SK-N-SH (cell line): ENCODE measurements around the gene CHMP6. TPM values are rescaled to one million over a fixed set of nuclear protein-coding genes. Genes with fewer than 3 reads are reported as not detected.

ENCODE experiments used
- CTCF ChIA-PET: fragments of 300-600, 350-600 bp; formaldehyde crosslinking; extraction: SDS; loops from one replicate; lab custom pipeline; 2021; lab: Yijun Ruan, JAX
- POLR2A ChIA-PET: fragments of 350-600 bp; sonication (Branson Sonifier 250); formaldehyde crosslinking; extraction: SDS; loops from one replicate; lab custom pipeline; 2020; ENCODE audit warnings: antibody characterized with exemption, inconsistent platforms; lab: Yijun Ruan, JAX
- DNase-seq: peaks from one replicate; pipeline ENCODE4 v3.0.0; 2012
- H2AFZ ChIP-seq: fragments of 200-600 bp; sonication (generic); 2 replicates; pipeline ENCODE4 v1.8.1; 2016; ENCODE audit warnings: antibody characterized with exemption, mild to moderate bottlenecking, low read depth
- H3F3A ChIP-seq: fragments of 200-600 bp; sonication (generic); replicated peaks from 2 replicates; pipeline ENCODE3; 2016; ENCODE audit warnings: antibody characterized with exemption, mild to moderate bottlenecking; ENCODE audit not compliant: insufficient read depth
- H3K27ac ChIP-seq, 2 experiments: fragments of 200-500 bp in 1 of 2; fragments of 200-600 bp in 1 of 2; sonication (Bioruptor generic) in 1 of 2; sonication (generic), shearing (Covaris generic) in 1 of 2; 2 replicates each; pipeline versions ENCODE4 v1.5.1 to v1.6.1; 2014 to 2016; ENCODE audit warnings: low read depth in 2 of 2, inconsistent platforms in 1 of 2, low read length in 1 of 2, mild to moderate bottlenecking in 1 of 2, mixed read lengths in 1 of 2
- H3K27me3 ChIP-seq: fragments of 200-600 bp; sonication (generic), shearing (Covaris generic); 2 replicates; pipeline ENCODE4 v1.6.1; 2016; ENCODE audit warnings: mixed run types; ENCODE audit not compliant: insufficient read depth
- H3K36me3 ChIP-seq, 2 experiments: fragments of 200-500 bp in 1 of 2; fragments of 200-600 bp in 1 of 2; sonication (Bioruptor generic) in 1 of 2; sonication (generic) in 1 of 2; replicated peaks in 1 of 2; 2 replicates each; pipeline versions ENCODE3 to v1.5.1; 2014 to 2016; ENCODE audit warnings: low read length in 1 of 2, mild to moderate bottlenecking in 1 of 2; ENCODE audit not compliant: insufficient read depth in 2 of 2, control insufficient read depth in 1 of 2
- H3K4me1 ChIP-seq, 2 experiments: fragments of 200-500 bp in 1 of 2; fragments of 200-600 bp in 1 of 2; sonication (Bioruptor generic) in 1 of 2; sonication (generic), shearing (Covaris generic) in 1 of 2; 2 replicates each; pipeline versions ENCODE4 v1.5.1 to v1.6.1; 2014 to 2016; ENCODE audit warnings: low read depth in 1 of 2, low read length in 1 of 2, mixed run types in 1 of 2; ENCODE audit not compliant: insufficient read depth in 2 of 2, control insufficient read depth in 1 of 2
- H3K4me2 ChIP-seq: fragments of 200-600 bp; sonication (generic), shearing (Covaris generic); 2 replicates; pipeline ENCODE4 v1.6.1; 2017; ENCODE audit warnings: mixed run types
- H3K4me3 ChIP-seq, 2 experiments: fragments of 200-500 bp in 1 of 2; fragments of 200-600 bp in 1 of 2; sonication (Bioruptor generic) in 1 of 2; sonication (generic), shearing (Covaris generic) in 1 of 2; 2 replicates each; pipeline versions ENCODE4 v1.5.1 to v1.8.1; 2014 to 2016; ENCODE audit warnings: low read depth in 2 of 2, inconsistent platforms in 1 of 2, low read length in 1 of 2, mild to moderate bottlenecking in 1 of 2, mixed read lengths in 1 of 2, moderate library complexity in 1 of 2
- H3K79me2 ChIP-seq: fragments of 200-600 bp; sonication (generic); 2 replicates; pipeline ENCODE4 v1.8.1; 2017; ENCODE audit warnings: mild to moderate bottlenecking; ENCODE audit not compliant: insufficient read depth
- H3K9ac ChIP-seq: fragments of 200-600 bp; sonication (generic); 2 replicates; pipeline ENCODE4 v1.6.1; 2017; ENCODE audit warnings: mixed run types
- H3K9me2 ChIP-seq: fragments of 200-600 bp; sonication (generic); 2 replicates; pipeline ENCODE4 v1.6.1; 2017; ENCODE audit warnings: mixed run types
- H3K9me3 ChIP-seq: fragments of 200-600 bp; sonication (generic); 2 replicates; pipeline ENCODE4 v1.6.1; 2017; ENCODE audit warnings: mixed run types, mild to moderate bottlenecking, moderate library complexity
- H4K20me1 ChIP-seq: fragments of 200-600 bp; sonication (generic); 2 replicates; pipeline ENCODE4 v1.6.1; 2017; ENCODE audit warnings: mild to moderate bottlenecking, mixed run types; ENCODE audit not compliant: insufficient read depth
- CHD2 ChIP-seq: fragments of 150-350 bp; IDR thresholded peaks from 2 replicates; pipeline ENCODE4 v1.6.1; 2018; ENCODE audit warnings: low read length; ENCODE audit not compliant: partially characterized antibody
- CTCF ChIP-seq: fragments of 200-600 bp; sonication (generic); IDR thresholded peaks from 2 replicates; pipeline ENCODE4 v1.6.1; 2017; ENCODE audit warnings: antibody characterized with exemption, mild to moderate bottlenecking, moderate library complexity
- ELF1 ChIP-seq: IDR thresholded peaks from 2 replicates; pipeline ENCODE4 v1.4.0; 2012
- EP300 ChIP-seq, 2 experiments: IDR thresholded peaks; 2 replicates each; pipeline versions ENCODE4 v1.4.0 to v1.6.1; 2012; ENCODE audit warnings: borderline replicate concordance in 1 of 2, low read depth in 1 of 2, low read length in 1 of 2
- EZH2phosphoT487 ChIP-seq: fragments of 200-600 bp; sonication (generic); IDR thresholded peaks from 2 replicates; pipeline ENCODE4 v1.6.1; 2017; ENCODE audit warnings: low read depth, mixed run types, mild to moderate bottlenecking, antibody characterized with exemption, moderate library complexity, borderline replicate concordance
- FOSL2 ChIP-seq: IDR thresholded peaks from 2 replicates; pipeline ENCODE4 v1.4.0; 2012; ENCODE audit warnings: low read depth, mild to moderate bottlenecking, moderate library complexity, borderline replicate concordance
- FOXJ3 ChIP-seq: sonication (generic); formaldehyde crosslinking; IDR thresholded peaks from 2 replicates; pipeline ENCODE4 v1.5.1; 2020; ENCODE audit warnings: mild to moderate bottlenecking, missing genetic modification reagents
- FOXM1 ChIP-seq: IDR thresholded peaks from 2 replicates; pipeline ENCODE4 v1.4.0; 2012; ENCODE audit warnings: low read depth, mild to moderate bottlenecking
- GABPA ChIP-seq: IDR thresholded peaks from 2 replicates; pipeline ENCODE4 v1.4.0; 2012; ENCODE audit warnings: low read depth, mild to moderate bottlenecking
- GATA2 ChIP-seq: sonication (generic); formaldehyde crosslinking; IDR thresholded peaks from 2 replicates; pipeline ENCODE4 v1.5.0; 2020; ENCODE audit warnings: mild to moderate bottlenecking, missing genetic modification reagents
- MAX ChIP-seq: IDR thresholded peaks from 2 replicates; pipeline ENCODE4 v1.4.0; 2012; ENCODE audit warnings: low read depth
- MEF2A ChIP-seq: IDR thresholded peaks from 2 replicates; pipeline ENCODE4 v1.4.0; 2012; ENCODE audit warnings: low read depth, borderline replicate concordance
- MXI1 ChIP-seq: IDR thresholded peaks from 2 replicates; pipeline ENCODE4 v1.6.1; 2012; ENCODE audit warnings: mild to moderate bottlenecking, low read depth, low read length, improper control_type of control experiment
- NFIC ChIP-seq: IDR thresholded peaks from 2 replicates; pipeline ENCODE4 v1.4.0; 2012; ENCODE audit warnings: borderline replicate concordance
- NRF1 ChIP-seq: IDR thresholded peaks from 2 replicates; pipeline ENCODE4 v1.6.1; 2012; ENCODE audit warnings: low read depth, mild to moderate bottlenecking, low read length
- PBX3 ChIP-seq: IDR thresholded peaks from 2 replicates; pipeline ENCODE4; 2012
- RAD21 ChIP-seq: IDR thresholded peaks from 2 replicates; pipeline ENCODE4 v1.6.1; 2012; ENCODE audit warnings: mild to moderate bottlenecking, low read length
- RCOR1 ChIP-seq: fragments of 150-350 bp; IDR thresholded peaks from 2 replicates; pipeline ENCODE4 v1.6.1; 2017; ENCODE audit warnings: antibody characterized with exemption, low read length
- REST ChIP-seq: IDR thresholded peaks from 2 replicates; pipeline ENCODE4 v1.6.1; 2012; ENCODE audit warnings: mild to moderate bottlenecking, low read depth, low read length, moderate library complexity
- RFX5 ChIP-seq: IDR thresholded peaks from 2 replicates; pipeline ENCODE4 v1.6.1; 2012; ENCODE audit warnings: mild to moderate bottlenecking, improper control_type of control experiment, low read length
- RXRA ChIP-seq: IDR thresholded peaks from 2 replicates; pipeline ENCODE4 v1.4.0; 2012; ENCODE audit warnings: low read depth, mild to moderate bottlenecking, borderline replicate concordance
- SIN3A ChIP-seq: IDR thresholded peaks from 2 replicates; pipeline ENCODE4 v1.6.1; 2012; ENCODE audit warnings: low read depth, mild to moderate bottlenecking, low read length, moderate library complexity, borderline replicate concordance
- SMC3 ChIP-seq: IDR thresholded peaks from 2 replicates; pipeline ENCODE4 v1.6.1; 2012; ENCODE audit warnings: low read depth, low read length, improper control_type of control experiment
- USF1 ChIP-seq: IDR thresholded peaks from 2 replicates; pipeline ENCODE4 v1.4.0; 2012; ENCODE audit warnings: low read depth, borderline replicate concordance
- USF2 ChIP-seq: fragments of 150-350 bp; IDR thresholded peaks from 2 replicates; pipeline ENCODE4 v1.6.1; 2017; ENCODE audit warnings: antibody characterized with exemption, low read length, low read depth, borderline replicate concordance
- YY1 ChIP-seq: IDR thresholded peaks from 2 replicates; pipeline ENCODE4 v1.4.0; 2012; ENCODE audit warnings: low read depth, mild to moderate bottlenecking
- WGBS: methylation state at CpG from one replicate; pipeline ENCODE4 v1.1.6; 2017; ENCODE audit warnings: low lambda C conversion rate; 5-methylcytosine and 5-hydroxymethylcytosine counted together
- polyA plus RNA-seq, 3 experiments: library from polyadenylated mRNA; depleted of rRNA; stranded (reverse); fragments of >200 nt; gene quantifications; 2 replicates each; pipeline ENCODE4 v1.2.3, GENCODE V29; 2012

CHMP6 gene
- polyA plus RNA-seq (2012; rRNA removed) = 44.1 and 44.3 TPM in 2 replicates
- 39.4 and 46.0 TPM in 2 replicates for polyA plus RNA-seq (2012; cell fraction: cytosol; rRNA removed)
- 24.7 and 32.2 TPM in 2 replicates for polyA plus RNA-seq (2012; cell fraction: nucleus; rRNA removed)

- Histone ChIP-seq H3K4me3 (peak within 1 kb of the TSS; percentile 79 to 89), H3K9me3 (no peaks in the 10 kb centered on the region), H3K36me3 (peaks cover 10 to 14% of the 10 kb centered on the region in 2 experiments), H3K9ac (peak within 1 kb of the TSS; percentile 75), H3K4me1 (peaks cover 10 to 17% of the 10 kb centered on the region in 2 experiments; a peak in 1 of 4 replicates), H3F3A (peaks cover 3% of the 10 kb centered on the region), H3K9me2 (no peaks in the 10 kb centered on the region), H3K27me3 (no peaks in the 10 kb centered on the region), H3K27ac (no peak within 1 kb of the TSS; a peak in 1 of 4 replicates), H4K20me1 (0 out of 2 replicates have a peak, but pooled peaks cover 4% of the 10 kb centered on the region), H3K4me2 (peak within 1 kb of the TSS; percentile 100), H2AFZ (peak within 1 kb of the TSS; percentile 100), H3K79me2 (peaks cover 29% of the 10 kb centered on the region)
- 2% methylated on average over 22 of the region's 66 CpGs for WGBS
- ChIA-PET POLR2A (no interaction called here), CTCF (interaction anchor here (0.9 to 10.6 kb wide), 14 partner anchors 8 to 565 kb away, joined by 3 to 84 read pairs (median 4); no protein-coding TSS in a partner anchor)
- DNase-seq = peak; percentile 99
- TF ChIP-seq EP300 (IDR thresholded peaks at IDR 0.05; ENCODE audit: borderline replicate concordance in 1 of 2, low read depth in 1 of 2, low read length in 1 of 2) = no peak; a peak in 1 of 4 replicates
- TF ChIP-seq YY1 = peak; percentile 74
- 0 out of 2 replicates have a peak, but pooled peaks have one; percentile 7 for TF ChIP-seq PBX3
- peak; percentile 88; the same call in 1 of the 2 replicates for TF ChIP-seq SIN3A
- no peak for TF ChIP-seq RAD21
- TF ChIP-seq FOSL2 = no peak
- TF ChIP-seq USF1 = no peak
- no peak for TF ChIP-seq SMC3
- no peak for TF ChIP-seq NRF1
- TF ChIP-seq MXI1 = peak; percentile 25; the same call in 1 of the 2 replicates
- peak; percentile 82 for TF ChIP-seq REST
- no peak for TF ChIP-seq FOXJ3 (CRISPR knock-in tag)
- peak; percentile 75 for TF ChIP-seq CHD2
- TF ChIP-seq RXRA = no peak
- TF ChIP-seq FOXM1 = no peak
- no peak for TF ChIP-seq RFX5
- TF ChIP-seq MEF2A = no peak
- peak; percentile 32 for TF ChIP-seq CTCF
- peak; percentile 78 for TF ChIP-seq RCOR1
- no peak for TF ChIP-seq USF2
- TF ChIP-seq ELF1 = peak; percentile 83
- TF ChIP-seq MAX = 0 out of 2 replicates have a peak, but pooled peaks have one; percentile 33
- TF ChIP-seq GATA2 (CRISPR knock-in tag) = no peak
- no peak for TF ChIP-seq GABPA
- TF ChIP-seq EZH2phosphoT487 = no peak
- no peak for TF ChIP-seq NFIC
Measured at GRCh38 chr17:80991645-80992076, at the start of gene CHMP6. TSS of gene CHMP6 (plus strand) at chr17:80991841. CDS start at chr17:80991919, 78 bp downstream.
